Activated B cell treated with CpG ODN at 0.5 μM for 24 hours (primary cell): Measurements from ENCODE around the gene PDLIM3. TPM values are rescaled to one million over a fixed set of nuclear protein-coding genes. Genes with fewer than 3 reads are reported as not detected.

ENCODE experiments used
- ATAC-seq: fragments of 200-7000 bp; cut with Tn5 transposase; one replicate; pipeline ENCODE4 v1.10.0; 2021; ENCODE audit warnings: low read depth, mild to moderate bottlenecking, moderate library complexity
- CTCF ChIA-PET: fragments of 350-600 bp; sonication (Branson Sonifier 250); formaldehyde crosslinking; loops from one replicate; lab custom pipeline; 2021; ENCODE audit warnings: antibody characterized with exemption; lab: Charles Lee
- POLR2A ChIA-PET: fragments of 350-600 bp; sonication (Branson Sonifier 250); formaldehyde crosslinking; loops from one replicate; lab custom pipeline; 2021; ENCODE audit warnings: antibody characterized with exemption; lab: Charles Lee
- DNase-seq: peaks from one replicate; pipeline ENCODE4 v3.0.0; 2022
- H3K27ac Mint-ChIP-seq: one replicate; pipeline ENCODE4 v1.8.0; 2020; ENCODE audit warnings: mixed read lengths
- H3K27me3 Mint-ChIP-seq: one replicate; pipeline ENCODE4 v1.8.0; 2021; ENCODE audit warnings: mixed read lengths
- H3K36me3 Mint-ChIP-seq: one replicate; pipeline ENCODE4 v1.8.0; 2021; ENCODE audit warnings: low read depth, mixed read lengths
- H3K4me1 Mint-ChIP-seq: one replicate; pipeline ENCODE4 v1.8.0; 2021; ENCODE audit warnings: mixed read lengths
- H3K4me3 Mint-ChIP-seq: one replicate; pipeline ENCODE4 v1.8.0; 2020; ENCODE audit warnings: mild to moderate bottlenecking, mixed read lengths
- H3K9me3 Mint-ChIP-seq: one replicate; pipeline ENCODE4 v1.8.0; 2020; ENCODE audit warnings: mixed read lengths
- CTCF ChIP-seq: fragments of 200-600 bp; IDR thresholded peaks from one replicate; pipeline ENCODE4 v1.8.0; 2022; ENCODE audit warnings: antibody characterized with exemption, mild to moderate bottlenecking
- intact Hi-C: fragments of 100-400 bp; cut with micrococcal nuclease; formaldehyde crosslinking; loops from one replicate; pipeline ENCODE4 v1.15.1; 2024
- total RNA-seq: library from RNA; stranded (reverse); gene quantifications from 2 replicates; pipeline ENCODE4 v1.2.3, GENCODE V29; 2022

The PDLIM3 gene, protein sequence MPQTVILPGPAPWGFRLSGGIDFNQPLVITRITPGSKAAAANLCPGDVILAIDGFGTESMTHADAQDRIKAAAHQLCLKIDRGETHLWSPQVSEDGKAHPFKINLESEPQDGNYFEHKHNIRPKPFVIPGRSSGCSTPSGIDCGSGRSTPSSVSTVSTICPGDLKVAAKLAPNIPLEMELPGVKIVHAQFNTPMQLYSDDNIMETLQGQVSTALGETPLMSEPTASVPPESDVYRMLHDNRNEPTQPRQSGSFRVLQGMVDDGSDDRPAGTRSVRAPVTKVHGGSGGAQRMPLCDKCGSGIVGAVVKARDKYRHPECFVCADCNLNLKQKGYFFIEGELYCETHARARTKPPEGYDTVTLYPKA
- total RNA-seq = 0.20 TPM in 1 of 2 replicates, not detected in the other

DNA sequence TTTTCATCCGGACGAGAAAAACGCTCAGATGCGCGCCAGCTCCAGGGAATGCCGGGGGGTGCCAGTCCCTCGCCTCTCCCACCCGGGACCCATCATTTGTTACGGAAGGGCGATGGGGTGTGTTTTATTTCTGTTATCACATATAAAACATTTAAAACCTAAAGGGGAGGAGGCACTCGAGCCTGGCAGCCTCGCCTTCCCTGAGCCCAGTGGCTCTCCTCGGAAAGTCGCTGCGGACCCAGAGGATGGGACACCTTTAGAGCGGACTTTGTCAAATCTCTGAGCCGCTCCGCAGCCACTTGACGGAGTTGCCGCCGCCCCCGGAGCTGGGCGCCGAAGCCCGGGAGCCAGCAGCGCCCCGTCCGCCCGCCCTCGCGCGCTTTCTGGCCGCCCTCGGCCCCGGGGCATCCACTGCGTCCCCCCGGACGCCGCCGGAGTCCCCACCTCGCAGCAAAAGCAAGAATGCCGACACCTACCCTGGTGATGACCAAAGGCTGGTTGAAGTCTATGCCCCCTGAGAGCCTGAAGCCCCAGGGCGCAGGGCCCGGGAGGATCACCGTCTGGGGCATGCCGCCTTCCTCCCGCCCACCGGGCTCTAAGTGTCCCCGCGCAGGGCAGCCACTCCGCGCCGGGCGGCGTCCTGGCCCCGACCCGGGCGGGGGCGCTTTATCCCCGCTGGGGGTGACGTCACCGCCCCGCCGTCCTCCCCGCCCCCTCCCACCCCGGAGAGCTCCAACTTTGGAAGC lies at the start of gene PDLIM3:
Gene PDLIM3, minus strand, starts transcription at position 642 of the 746 bp plus-strand sequence. Its CDS starts 73 bp downstream, at position 569.
- ATAC-seq = no peak
- Mint-ChIP-seq H3K36me3 (no peaks in the 10 kb centered on the region), H3K27ac (no peak within 1 kb of the TSS), H3K9me3 (no peaks in the 10 kb centered on the region), H3K4me3 (peak within 1 kb of the TSS; percentile 68), H3K4me1 (peaks cover 5% of the 10 kb centered on the region), H3K27me3 (peaks cover 34% of the 10 kb centered on the region)
- TF ChIP-seq CTCF = no peak
- CTCF ChIA-PET = no interaction called here
- DNase-seq = no peak
- POLR2A ChIA-PET = interaction anchor here (0.6 kb wide), 2 partner anchors 92 to 843 kb away, joined by 3 to 4 read pairs; no protein-coding TSS in a partner anchor
- intact Hi-C loops = loop anchor here (2.0 kb wide), 1 partner anchor 52 kb away; no protein-coding TSS in a partner anchor

DNA sequence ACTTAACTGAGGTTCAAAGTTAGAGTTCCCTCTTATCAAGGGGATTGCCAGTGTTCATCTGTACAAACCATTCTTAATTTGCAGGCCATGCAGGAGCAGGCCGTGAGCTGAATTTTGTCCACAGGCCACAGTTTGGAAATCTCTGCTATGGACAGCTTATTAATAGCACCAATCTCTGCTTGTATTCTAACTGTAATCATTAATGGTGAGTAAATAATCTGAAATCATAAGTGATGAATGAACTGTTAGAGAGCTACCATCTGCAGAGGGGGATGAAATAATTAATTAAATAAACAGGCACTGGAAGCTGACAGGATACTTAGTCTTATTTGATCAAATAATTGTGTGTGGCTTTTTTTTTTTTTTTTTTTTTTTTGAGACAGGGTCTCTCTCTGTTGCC lies 48.5 kb upstream of the PDLIM3 start:
- peaks cover 26% of the 10 kb centered on the region for H3K27me3 Mint-ChIP-seq
- CTCF ChIA-PET = interaction anchor here (3.9 kb wide), 1 partner anchor 15 kb away, joined by 28 read pairs; no protein-coding TSS in a partner anchor
- H3K27ac Mint-ChIP-seq = no peak overlapping the region

GRCh38 chr4:185582651-185583400 lies 47.5 kb upstream of the PDLIM3 start:
- no peak for ATAC-seq
- H3K4me1 Mint-ChIP-seq = peaks cover 13% of the 10 kb centered on the region
- ChIA-PET CTCF (interaction anchor here (0.6 kb wide), 1 partner anchor 15 kb away, joined by 3 read pairs; no protein-coding TSS in a partner anchor), POLR2A (no interaction called here)
- no peaks in the 10 kb centered on the region for H3K9me3 Mint-ChIP-seq
- no peaks in the 10 kb centered on the region for H3K36me3 Mint-ChIP-seq
- no peak for DNase-seq
- no peak for TF ChIP-seq CTCF
- H3K27ac Mint-ChIP-seq = no peak overlapping the region
- no peak overlapping the region for H3K4me3 Mint-ChIP-seq
- intact Hi-C loops = no loop called here
- peaks cover 25% of the 10 kb centered on the region for H3K27me3 Mint-ChIP-seq

More for the DNA sequence above, 48.5 kb upstream of the PDLIM3 start:
- Mint-ChIP-seq H3K9me3 (no peaks in the 10 kb centered on the region), H3K4me1 (peaks cover 17% of the 10 kb centered on the region), H3K36me3 (no peaks in the 10 kb centered on the region), H3K4me3 (no peak overlapping the region)
- POLR2A ChIA-PET = no interaction called here
- no peak for ATAC-seq
- intact Hi-C loops = no loop called here
- no peak for TF ChIP-seq CTCF
- DNase-seq = no peak

GRCh38 chr4:185580699-185581098 lies 45.4 kb upstream of the PDLIM3 start:
- CTCF ChIA-PET = no interaction called here
- ATAC-seq (no peak), DNase-seq (no peak)
- no peaks in the 10 kb centered on the region for H3K36me3 Mint-ChIP-seq
- H3K27me3 Mint-ChIP-seq = peaks cover 25% of the 10 kb centered on the region
- H3K4me1 Mint-ChIP-seq = no peaks in the 10 kb centered on the region
- intact Hi-C loops = no loop called here
- H3K4me3 Mint-ChIP-seq = no peak overlapping the region
- no peaks in the 10 kb centered on the region for H3K9me3 Mint-ChIP-seq
- no peak overlapping the region for H3K27ac Mint-ChIP-seq
- POLR2A ChIA-PET = no interaction called here
- no peak for TF ChIP-seq CTCF
